ENCODE data around the gene C1QTNF12. TPM values are rescaled to one million over a fixed set of nuclear protein-coding genes. Genes with fewer than 3 reads are reported as not detected.
A peak's percentile ranks its signal among the peaks of the same experiment; 100 is the strongest.

C1QTNF12 gene
- total and polyA plus RNA-seq, 2 experiments from 2014 or later = 1.5 TPM; not detected in 1

GRCh38 chr1:1236176-1236763, 10.3 kb downstream of the C1QTNF12 start:
- no peak overlapping the region for H3K4me3 ChIP-seq
- TF ChIP-seq CTCF (IDR thresholded peaks at IDR 0.05; ENCODE audit: low read depth, low read length) = no peak
- no peak for DNase-seq (ENCODE audit: low read depth in 1 of 2, low spot score in 1 of 2)
- H3K4me1 ChIP-seq (ENCODE audit: low read depth) = peaks cover 5% of the 10 kb centered on the region
- H3K9me3 ChIP-seq (ENCODE audit: low read depth) = no peaks in the 10 kb centered on the region
- H3K36me3 ChIP-seq = no peaks in the 10 kb centered on the region
- H3K27ac ChIP-seq = peak overlapping the region; percentile 52
- H3K27me3 ChIP-seq = no peaks in the 10 kb centered on the region

GRCh38 chr1:1235016-1235744, 11.3 kb downstream of the C1QTNF12 start:
- Histone ChIP-seq H3K27ac (peak overlapping the region; percentile 52), H3K4me1 (ENCODE audit: low read depth) (peaks cover 9% of the 10 kb centered on the region)

GRCh38 chr1:1234180-1234808, 12.2 kb downstream of the C1QTNF12 start:
- Histone ChIP-seq H3K4me3 (no peak overlapping the region), H3K36me3 (no peaks in the 10 kb centered on the region), H3K27me3 (no peaks in the 10 kb centered on the region), H3K9me3 (ENCODE audit: low read depth) (no peaks in the 10 kb centered on the region), H3K4me1 (ENCODE audit: low read depth) (peaks cover 17% of the 10 kb centered on the region), H3K27ac (no peak overlapping the region)
- DNase-seq (ENCODE audit: low read depth in 1 of 2, low spot score in 1 of 2) = no peak
- no peak for TF ChIP-seq CTCF (IDR thresholded peaks at IDR 0.05; ENCODE audit: low read depth, low read length)

More at GRCh38 chr1:1235016-1235744, 11.3 kb downstream of the C1QTNF12 start:
- no peak for DNase-seq (ENCODE audit: low read depth in 1 of 2, low spot score in 1 of 2)
- no peak for TF ChIP-seq CTCF (IDR thresholded peaks at IDR 0.05; ENCODE audit: low read depth, low read length)
- no peaks in the 10 kb centered on the region for H3K36me3 ChIP-seq
- no peak overlapping the region for H3K4me3 ChIP-seq
- H3K27me3 ChIP-seq = no peaks in the 10 kb centered on the region
- H3K9me3 ChIP-seq (ENCODE audit: low read depth) = no peaks in the 10 kb centered on the region

- no peak overlapping the region for H3K4me3 ChIP-seq
- peaks cover 18% of the 10 kb centered on the region for H3K4me1 ChIP-seq (ENCODE audit: low read depth)
- H3K27me3 ChIP-seq = no peaks in the 10 kb centered on the region
- no peak overlapping the region for H3K27ac ChIP-seq
- H3K9me3 ChIP-seq (ENCODE audit: low read depth) = no peaks in the 10 kb centered on the region
- H3K36me3 ChIP-seq = no peaks in the 10 kb centered on the region
- DNase-seq (ENCODE audit: low read depth in 1 of 2, low spot score in 1 of 2) = no peak
- TF ChIP-seq CTCF (IDR thresholded peaks at IDR 0.05; ENCODE audit: low read depth, low read length) = no peak
These were observed 13.0 kb downstream of the C1QTNF12 start for GRCh38 chr1:1233567-1233892.

GRCh38 chr1:1232796-1233566, 13.5 kb downstream of the C1QTNF12 start:
- Histone ChIP-seq H3K27ac (no peak overlapping the region), H3K36me3 (no peaks in the 10 kb centered on the region), H3K4me3 (no peak overlapping the region), H3K9me3 (ENCODE audit: low read depth) (no peaks in the 10 kb centered on the region), H3K4me1 (ENCODE audit: low read depth) (peaks cover 18% of the 10 kb centered on the region), H3K27me3 (no peaks in the 10 kb centered on the region)
- TF ChIP-seq CTCF (IDR thresholded peaks at IDR 0.05; ENCODE audit: low read depth, low read length) = no peak
- no peak for DNase-seq (ENCODE audit: low read depth in 1 of 2, low spot score in 1 of 2)
